OCI-LY3 (cell line): Measurements from ENCODE around the gene VPS54.

Experiments used
- H2AFZ ChIP-seq: fragments of 200-600, 300-600 bp; shearing (Covaris generic); 2 replicates; pipeline ENCODE4 v1.6.0; 2014; ENCODE audit warnings: antibody characterized with exemption, low read depth, low read length
- H3K27ac ChIP-seq: fragments of 200-600, 300-600 bp; sonication (generic); 2 replicates; pipeline ENCODE4 v1.5.1; 2014; ENCODE audit warnings: mild to moderate bottlenecking, low read length, moderate library complexity, mixed read lengths
- H3K27me3 ChIP-seq: fragments of 200-600, 300-600 bp; sonication (generic); 2 replicates; pipeline ENCODE4 v1.6.1; 2014; ENCODE audit warnings: low read depth, low read length, mixed read lengths
- H3K36me3 ChIP-seq: fragments of 200-600, 300-600 bp; sonication (generic); replicated peaks from 2 replicates; pipeline ENCODE3; 2014; ENCODE audit warnings: low read depth, low read length, mixed read lengths
- H3K4me1 ChIP-seq: fragments of 300-600, 200-600 bp; sonication (generic); 2 replicates; pipeline ENCODE4 v1.6.1; 2014; ENCODE audit warnings: low read length, mixed read lengths
- H3K4me2 ChIP-seq: fragments of 200-600, 300-600 bp; sonication (generic); 2 replicates; pipeline ENCODE4 v1.6.1; 2014; ENCODE audit warnings: low read length, mixed read lengths
- H3K4me3 ChIP-seq: fragments of 300-600, 200-600 bp; sonication (generic); 2 replicates; pipeline ENCODE4 v1.5.1; 2014; ENCODE audit warnings: antibody characterized with exemption, mild to moderate bottlenecking, low read length, moderate library complexity
- H3K79me2 ChIP-seq: fragments of 300-600, 200-600 bp; shearing (Covaris generic); 2 replicates; pipeline ENCODE4 v1.6.1; 2014; ENCODE audit warnings: mild to moderate bottlenecking, low read length, mixed read lengths
- H3K9ac ChIP-seq: fragments of 300-600, 200-600 bp; shearing (Covaris generic); 2 replicates; pipeline ENCODE4 v1.6.0; 2014; ENCODE audit warnings: mild to moderate bottlenecking, low read length, moderate library complexity
- H3K9me3 ChIP-seq: fragments of 200-600, 300-600 bp; shearing (Covaris generic); 2 replicates; pipeline ENCODE4 v1.6.1; 2014; ENCODE audit warnings: low read length, mixed read lengths; ENCODE audit not compliant: insufficient read depth
- H4K20me1 ChIP-seq: fragments of 200-600, 300-600 bp; sonication (generic); 2 replicates; pipeline ENCODE4 v1.6.1; 2016; ENCODE audit warnings: low read length, mixed read lengths; ENCODE audit not compliant: insufficient read depth
- EZH2phosphoT487 ChIP-seq: fragments of 200-600 bp; shearing (Covaris generic); IDR thresholded peaks from 2 replicates; pipeline ENCODE4 v1.6.1; 2018; ENCODE audit warnings: antibody characterized with exemption, mixed run types, low read depth
- TF ChIP-seq, protein P1 (sequence below): fragments of 200-600, 300-600 bp; sonication (generic); IDR thresholded peaks from 2 replicates; pipeline ENCODE4 v1.5.1; 2014; ENCODE audit warnings: antibody characterized with exemption, low read length, low read depth

Gene VPS54

DNA sequence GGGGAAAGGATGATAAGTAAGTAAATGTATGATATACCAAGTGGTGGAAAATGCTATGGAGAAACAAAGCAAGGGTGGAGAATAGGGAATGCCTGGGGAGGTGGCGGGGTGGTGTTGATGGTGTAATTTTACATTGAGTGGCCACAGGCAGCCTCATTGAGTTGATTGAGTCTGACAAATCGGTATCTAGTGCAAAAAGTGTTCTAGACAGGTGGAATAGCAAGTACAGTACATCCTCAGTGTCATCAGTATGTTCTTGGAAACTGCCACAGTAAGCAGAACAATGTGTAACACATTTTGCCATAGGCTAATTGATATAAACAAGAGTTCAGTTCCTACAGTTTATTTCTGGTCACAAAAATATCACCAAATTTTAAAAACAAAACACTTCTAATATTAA lies 131.2 kb downstream of the VPS54 start:
- H3K4me3 ChIP-seq = no peak overlapping the region
- TF ChIP-seq, protein P1, sequence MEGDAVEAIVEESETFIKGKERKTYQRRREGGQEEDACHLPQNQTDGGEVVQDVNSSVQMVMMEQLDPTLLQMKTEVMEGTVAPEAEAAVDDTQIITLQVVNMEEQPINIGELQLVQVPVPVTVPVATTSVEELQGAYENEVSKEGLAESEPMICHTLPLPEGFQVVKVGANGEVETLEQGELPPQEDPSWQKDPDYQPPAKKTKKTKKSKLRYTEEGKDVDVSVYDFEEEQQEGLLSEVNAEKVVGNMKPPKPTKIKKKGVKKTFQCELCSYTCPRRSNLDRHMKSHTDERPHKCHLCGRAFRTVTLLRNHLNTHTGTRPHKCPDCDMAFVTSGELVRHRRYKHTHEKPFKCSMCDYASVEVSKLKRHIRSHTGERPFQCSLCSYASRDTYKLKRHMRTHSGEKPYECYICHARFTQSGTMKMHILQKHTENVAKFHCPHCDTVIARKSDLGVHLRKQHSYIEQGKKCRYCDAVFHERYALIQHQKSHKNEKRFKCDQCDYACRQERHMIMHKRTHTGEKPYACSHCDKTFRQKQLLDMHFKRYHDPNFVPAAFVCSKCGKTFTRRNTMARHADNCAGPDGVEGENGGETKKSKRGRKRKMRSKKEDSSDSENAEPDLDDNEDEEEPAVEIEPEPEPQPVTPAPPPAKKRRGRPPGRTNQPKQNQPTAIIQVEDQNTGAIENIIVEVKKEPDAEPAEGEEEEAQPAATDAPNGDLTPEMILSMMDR = no peak

DNA sequence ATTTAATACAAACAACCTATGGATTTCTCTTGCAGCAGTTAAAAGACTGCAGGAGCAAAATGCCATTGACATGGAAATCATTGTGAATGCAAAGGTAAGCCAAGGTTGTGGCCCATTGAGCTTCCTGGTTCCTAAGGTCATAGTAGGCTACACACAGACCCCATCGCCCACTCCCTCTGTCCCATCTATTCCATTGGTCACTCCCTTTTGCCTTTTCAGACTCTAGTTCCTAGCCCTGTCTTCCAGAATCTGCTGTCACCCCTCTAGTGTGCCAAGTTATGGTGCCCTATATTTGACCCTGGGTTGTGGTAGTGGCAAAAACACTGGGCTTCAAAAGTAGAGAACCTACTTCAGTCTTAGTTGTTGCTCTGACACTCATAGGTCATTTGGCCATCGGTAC lies 132.8 kb downstream of the VPS54 start:
- Histone ChIP-seq H2AFZ (no peak overlapping the region), H3K36me3 (peaks cover 54% of the 10 kb centered on the region), H3K4me2 (no peak overlapping the region), H3K27me3 (no peaks in the 10 kb centered on the region), H3K4me1 (no peaks in the 10 kb centered on the region), H3K79me2 (no peaks in the 10 kb centered on the region), H3K9ac (no peak overlapping the region), H3K27ac (no peak overlapping the region), H3K4me3 (no peak overlapping the region), H3K9me3 (no peaks in the 10 kb centered on the region), H4K20me1 (no peaks in the 10 kb centered on the region)
- TF ChIP-seq, protein P1 = no peak
- TF ChIP-seq EZH2phosphoT487 = no peak

More for the DNA sequence above, 131.2 kb downstream of the VPS54 start:
- H4K20me1 ChIP-seq = no peaks in the 10 kb centered on the region
- no peaks in the 10 kb centered on the region for H3K27me3 ChIP-seq
- no peaks in the 10 kb centered on the region for H3K79me2 ChIP-seq
- H3K36me3 ChIP-seq = peaks cover 61% of the 10 kb centered on the region
- no peaks in the 10 kb centered on the region for H3K4me1 ChIP-seq
- no peaks in the 10 kb centered on the region for H3K9me3 ChIP-seq
- no peak overlapping the region for H3K4me2 ChIP-seq
- H2AFZ ChIP-seq = no peak overlapping the region
- no peak overlapping the region for H3K27ac ChIP-seq
- no peak overlapping the region for H3K9ac ChIP-seq

DNA sequence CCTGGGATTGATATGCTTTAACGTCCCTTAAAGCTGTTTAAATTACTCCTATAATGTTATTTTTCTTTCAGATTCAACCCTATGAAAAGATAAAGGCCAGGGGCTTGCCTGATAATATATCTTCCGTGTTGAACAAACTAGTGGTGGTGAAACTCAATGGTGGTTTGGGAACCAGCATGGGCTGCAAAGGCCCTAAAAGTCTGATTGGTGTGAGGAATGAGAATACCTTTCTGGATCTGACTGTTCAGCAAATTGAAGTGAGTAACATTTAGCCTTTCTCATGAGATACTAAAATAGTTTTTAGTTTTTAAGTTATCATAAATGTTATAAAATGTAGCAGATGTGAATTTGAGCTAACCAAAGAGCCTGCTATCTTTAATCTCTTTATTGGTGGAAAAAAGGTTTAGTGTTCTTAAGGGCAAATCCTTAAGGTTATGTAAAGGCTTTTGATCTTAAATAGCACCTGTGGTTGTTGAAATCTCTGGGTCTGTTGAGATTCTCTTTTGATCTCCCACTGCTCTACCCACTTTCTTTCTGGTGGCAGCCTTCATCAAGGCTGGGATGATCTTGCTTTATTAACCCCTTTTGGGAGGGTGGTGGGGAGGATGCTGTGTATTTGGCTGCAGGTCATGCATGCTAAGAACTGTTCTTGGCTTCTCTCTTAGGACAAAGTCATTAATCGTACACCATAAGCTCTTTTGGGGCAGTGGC lies 136.7 kb downstream of the VPS54 start:
- Histone ChIP-seq H3K9ac (no peak overlapping the region), H3K27me3 (no peaks in the 10 kb centered on the region), H3K27ac (no peak overlapping the region), H3K36me3 (peaks cover 29% of the 10 kb centered on the region), H3K4me1 (no peaks in the 10 kb centered on the region), H2AFZ (no peak overlapping the region), H3K79me2 (no peaks in the 10 kb centered on the region), H3K4me3 (no peak overlapping the region), H3K9me3 (no peaks in the 10 kb centered on the region), H3K4me2 (no peak overlapping the region), H4K20me1 (no peaks in the 10 kb centered on the region)
- TF ChIP-seq, protein P1 = no peak
- TF ChIP-seq EZH2phosphoT487 = no peak

DNA sequence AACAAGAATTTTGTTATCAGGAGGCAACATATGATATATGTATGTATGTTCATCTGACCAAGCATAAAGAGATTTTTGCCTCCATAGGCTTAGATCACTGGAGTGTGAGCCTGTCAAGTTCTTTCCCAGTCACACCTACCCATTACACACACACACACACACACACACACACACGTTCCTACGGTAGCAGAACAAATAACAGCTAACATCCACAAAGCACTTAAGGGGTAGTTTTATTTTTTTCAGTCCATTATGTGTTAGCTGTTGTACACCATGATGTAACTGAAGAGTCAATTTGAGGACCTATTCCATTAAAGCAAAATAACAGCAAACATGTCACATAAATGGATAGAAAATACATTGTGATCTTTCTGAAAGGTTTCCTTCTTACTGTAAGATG lies 138.0 kb downstream of the VPS54 start:
- H3K9me3 ChIP-seq = no peaks in the 10 kb centered on the region
- no peak overlapping the region for H3K9ac ChIP-seq
- H2AFZ ChIP-seq = no peak overlapping the region
- H3K4me3 ChIP-seq = no peak overlapping the region
- H3K4me1 ChIP-seq = no peaks in the 10 kb centered on the region
- H3K79me2 ChIP-seq = no peaks in the 10 kb centered on the region
- peaks cover 25% of the 10 kb centered on the region for H3K36me3 ChIP-seq
- no peaks in the 10 kb centered on the region for H3K27me3 ChIP-seq
- H3K4me2 ChIP-seq = no peak overlapping the region
- TF ChIP-seq, protein P1 = no peak
- H3K27ac ChIP-seq = no peak overlapping the region
- no peaks in the 10 kb centered on the region for H4K20me1 ChIP-seq
